OCI-M2 (cell line): ENCODE results near the gene RHEB.

Experiments
- DNase-seq: peaks from one replicate; lab custom pipeline; 2025; ENCODE audit not compliant: unreplicated experiment; lab: John Stamatoyannopoulos, UW

The RHEB gene

DNA sequence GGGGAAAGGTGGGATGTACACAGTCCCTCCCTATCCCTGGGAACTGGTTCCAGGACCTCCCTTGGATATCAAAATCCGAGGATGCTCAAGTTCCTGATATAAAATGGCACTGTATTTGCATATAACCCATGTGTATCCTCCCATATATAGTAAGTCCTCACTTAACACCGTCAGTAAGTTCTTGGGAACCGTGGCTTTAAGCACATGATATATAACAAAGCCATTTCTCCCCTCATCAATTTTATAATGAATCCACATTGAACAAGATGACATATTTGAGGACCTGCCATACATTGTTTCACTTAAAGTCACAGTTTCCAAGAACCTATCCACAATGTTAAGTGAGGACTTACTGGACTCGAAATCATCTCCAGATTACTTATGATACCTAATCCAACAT, 85.1 kb downstream of the RHEB start:
- DNase-seq, result no peak

DNA sequence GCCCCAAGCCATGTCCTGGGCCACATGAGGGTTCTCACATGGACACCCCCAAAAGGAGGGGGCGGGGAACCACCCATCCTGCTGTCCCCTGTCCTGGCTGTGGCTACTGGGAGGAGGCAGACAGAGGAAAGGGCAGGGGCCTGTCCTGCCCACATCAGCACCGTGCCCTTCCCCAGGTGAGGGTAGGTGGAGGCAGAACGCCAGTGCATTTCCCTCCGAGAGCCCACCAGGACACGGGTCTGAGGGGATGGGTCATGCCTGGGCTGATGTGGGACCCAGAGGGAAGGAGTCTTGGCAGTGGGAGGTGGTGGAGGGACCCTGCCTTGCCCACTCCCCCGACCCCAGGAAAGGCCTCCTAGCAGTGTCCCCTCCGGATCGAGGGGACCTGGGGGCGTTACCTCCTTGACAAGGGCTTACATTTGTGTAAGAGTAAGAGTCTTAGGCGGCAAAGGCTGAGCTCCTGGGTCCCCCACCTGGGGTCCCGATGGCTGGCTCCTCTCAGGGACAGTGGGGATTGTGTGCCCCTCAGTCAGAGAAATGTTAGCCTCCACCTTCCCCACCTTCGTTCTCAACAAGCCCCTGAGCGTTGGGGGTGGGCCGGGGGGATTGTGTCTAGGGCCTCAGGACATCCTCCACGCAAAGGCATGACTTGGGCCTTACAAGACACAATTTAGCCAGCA, 85.8 kb downstream of the RHEB start:
- DNase-seq, result no peak

GRCh38 chr7:151432658-151433521, 86.8 kb downstream of the RHEB start:
- no peak for DNase-seq

GRCh38 chr7:151431768-151432311, 87.9 kb downstream of the RHEB start:
- DNase-seq, result no peak

DNA sequence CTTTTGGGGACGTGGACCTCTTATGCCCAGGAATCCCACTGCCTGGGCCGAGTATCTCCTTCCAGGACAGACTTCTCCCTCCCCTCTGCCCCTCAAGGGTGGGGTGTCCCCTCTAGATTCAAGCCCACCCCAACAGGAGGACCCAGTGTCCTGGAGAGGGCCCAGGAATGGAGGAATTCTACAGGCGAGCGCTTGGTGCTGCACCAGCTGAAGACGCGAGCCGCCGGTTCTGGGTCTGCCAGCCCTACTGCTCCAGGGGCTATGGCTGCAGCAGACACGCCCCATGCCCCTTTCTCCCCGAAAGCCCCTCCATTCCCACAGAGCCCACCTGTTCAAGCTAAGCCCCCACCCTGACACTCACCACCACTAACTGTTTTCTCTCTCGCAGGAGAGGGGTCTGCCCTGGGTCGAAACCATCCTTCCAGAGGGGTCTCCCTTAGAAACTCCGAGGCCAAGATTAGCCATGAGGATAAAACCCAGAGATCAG, 88.4 kb downstream of the RHEB start:
- DNase-seq, result no peak

DNA sequence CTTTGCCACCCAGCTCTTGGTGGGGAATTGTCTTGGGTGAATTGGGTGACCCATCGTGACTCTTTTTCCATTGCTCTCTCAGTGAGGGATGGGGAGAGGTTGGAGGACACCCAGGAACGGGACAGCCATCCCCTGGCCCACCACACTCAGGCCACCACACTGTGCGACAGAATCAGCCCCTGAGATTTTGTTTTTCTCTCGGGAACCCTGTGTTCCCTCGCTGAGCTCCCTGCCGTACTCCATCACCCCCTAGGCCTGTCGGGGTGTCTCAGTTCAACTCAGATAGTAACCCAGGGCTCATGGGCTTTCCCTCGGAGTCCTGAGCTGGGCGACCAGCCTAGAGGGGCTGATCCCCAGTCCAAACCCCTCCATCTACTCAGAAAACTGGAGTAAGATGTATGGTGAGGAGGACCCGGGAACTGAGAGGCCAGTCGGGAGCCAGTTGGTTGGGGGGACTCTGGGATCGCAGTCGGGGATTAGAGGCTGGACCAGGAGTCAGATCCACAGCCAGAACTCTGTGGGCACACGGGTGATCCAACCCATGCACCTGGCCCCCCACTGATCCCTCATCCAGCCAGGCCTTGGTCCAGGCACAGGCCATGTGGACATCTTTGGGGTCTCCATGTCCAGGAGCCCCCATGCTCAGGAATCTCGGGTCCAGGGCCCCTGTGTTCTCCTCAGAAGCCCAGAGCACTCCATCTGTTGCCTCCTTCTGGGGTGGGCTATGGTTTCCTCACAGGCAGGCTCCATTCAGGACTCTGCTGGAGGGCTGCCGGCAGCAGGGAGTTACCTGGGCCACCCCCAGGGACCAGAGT, 89.1 kb downstream of the RHEB start:
- DNase-seq, result no peak

DNA sequence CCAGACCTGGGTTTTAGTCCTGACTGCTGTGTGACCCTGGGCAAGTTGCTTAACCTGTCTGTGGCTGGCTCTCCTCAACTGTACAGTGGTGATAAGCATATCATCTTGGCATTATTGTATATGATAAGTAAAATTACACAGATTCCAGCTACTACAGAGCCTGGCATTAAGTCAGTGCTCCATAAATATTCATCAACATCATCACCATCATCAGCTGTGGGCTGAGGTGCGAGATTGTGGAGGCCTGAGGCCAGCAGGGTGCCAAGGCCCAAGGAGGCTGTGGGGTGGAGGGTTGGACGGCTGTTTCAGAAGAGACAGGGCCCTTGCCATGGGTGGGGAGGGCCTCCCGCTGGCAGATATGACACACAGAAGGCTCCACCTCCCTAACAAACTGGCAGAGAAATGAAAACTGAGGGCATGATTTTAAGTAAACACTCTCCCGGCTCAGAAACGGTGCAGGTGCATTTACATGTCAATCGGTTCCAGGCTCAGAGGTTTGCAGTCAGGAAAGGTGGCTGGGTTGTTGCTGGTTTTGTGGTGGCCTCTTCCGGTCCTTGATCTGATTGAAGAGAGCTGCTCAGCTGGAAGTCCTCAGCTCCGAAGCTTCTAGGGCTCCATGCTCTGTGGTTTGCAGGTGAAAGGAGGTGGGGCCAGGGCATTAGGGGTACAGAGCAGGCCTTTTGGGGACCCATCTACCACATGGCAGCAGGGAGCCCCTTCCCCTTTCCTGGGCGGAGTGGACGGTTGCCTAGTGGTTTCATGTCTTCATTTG, 89.9 kb downstream of the RHEB start:
- DNase-seq, result no peak

- no peak for DNase-seq
Observed at GRCh38 chr7:151429237-151429559, 90.5 kb downstream of the RHEB start.

DNA sequence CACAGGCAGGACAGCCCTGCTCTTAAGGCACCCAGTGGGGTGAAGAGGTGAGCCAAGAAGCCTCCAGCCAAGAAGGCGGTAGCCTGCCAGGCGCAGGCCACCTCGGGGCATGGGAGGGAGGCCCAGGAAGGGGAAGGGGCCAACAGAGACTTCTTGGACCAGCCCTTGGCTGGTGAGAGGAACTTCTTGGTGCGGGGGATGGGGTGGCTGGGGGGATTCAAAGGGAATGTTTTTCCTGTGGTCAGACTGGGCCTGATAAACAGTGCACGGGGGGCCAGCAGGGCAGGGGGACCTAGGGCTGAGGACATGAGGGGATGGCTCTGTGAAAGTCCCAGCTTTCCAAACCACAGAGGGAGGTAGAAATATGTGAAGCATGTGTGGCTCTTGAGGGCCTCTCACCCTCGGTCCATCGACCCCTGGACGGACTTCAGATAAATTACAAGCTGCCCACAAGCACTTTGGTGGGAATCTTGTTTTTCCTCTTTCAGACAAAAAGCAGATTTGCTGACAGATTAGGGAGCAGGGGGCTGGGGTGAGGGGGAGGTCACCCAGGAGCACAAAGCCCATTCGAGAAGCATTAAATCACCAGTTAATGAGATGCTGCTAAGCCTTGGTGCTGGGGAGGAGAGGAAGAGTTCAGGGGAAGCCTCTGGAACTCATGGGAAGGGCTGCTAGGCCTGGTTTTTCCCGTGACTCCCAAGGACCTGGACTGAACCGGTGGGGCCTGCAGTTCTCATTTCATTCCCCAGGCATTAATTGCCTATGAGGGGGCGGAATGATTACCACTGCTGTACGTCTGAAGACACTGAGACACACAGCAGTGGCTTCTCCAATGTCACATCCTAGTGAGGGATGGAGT, 91.1 kb downstream of the RHEB start:
- DNase-seq, result no peak

DNA sequence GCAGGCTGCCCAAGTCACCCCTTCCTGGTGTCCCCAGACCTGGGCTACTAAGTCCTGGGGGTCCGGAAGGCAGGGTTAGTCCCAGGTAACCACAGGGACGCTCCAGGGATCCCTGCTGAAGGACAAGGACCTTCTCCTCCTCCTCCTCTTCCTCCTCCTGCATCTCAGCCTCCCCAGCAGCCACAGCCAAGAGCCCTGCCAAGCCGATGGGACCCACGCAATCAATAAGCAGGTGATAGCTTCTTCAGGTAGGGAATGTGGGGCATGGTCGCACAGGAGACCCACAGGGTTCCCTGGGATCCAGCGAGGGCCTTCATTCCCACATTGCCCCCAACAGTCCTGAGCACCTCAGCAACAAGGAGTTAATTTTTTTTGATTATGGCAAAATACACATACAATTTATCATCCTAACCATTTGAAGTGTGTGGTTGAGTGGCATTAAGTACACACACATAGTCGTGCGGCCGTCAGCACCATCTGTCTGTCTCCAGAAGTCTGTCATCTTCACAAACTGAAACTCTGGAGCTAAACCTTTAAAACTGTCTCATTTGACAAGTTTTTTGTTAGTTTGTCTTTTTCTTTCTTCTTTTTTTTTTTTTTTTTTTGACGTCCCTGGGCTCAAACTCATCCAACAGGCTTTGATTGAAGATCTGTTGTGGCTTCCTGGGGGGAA, 91.9 kb downstream of the RHEB start:
- no peak for DNase-seq

GRCh38 chr7:151426904-151427704, 92.6 kb downstream of the RHEB start:
- DNase-seq, result no peak

GRCh38 chr7:151426441-151426903, 93.2 kb downstream of the RHEB start:
- no peak for DNase-seq

DNA sequence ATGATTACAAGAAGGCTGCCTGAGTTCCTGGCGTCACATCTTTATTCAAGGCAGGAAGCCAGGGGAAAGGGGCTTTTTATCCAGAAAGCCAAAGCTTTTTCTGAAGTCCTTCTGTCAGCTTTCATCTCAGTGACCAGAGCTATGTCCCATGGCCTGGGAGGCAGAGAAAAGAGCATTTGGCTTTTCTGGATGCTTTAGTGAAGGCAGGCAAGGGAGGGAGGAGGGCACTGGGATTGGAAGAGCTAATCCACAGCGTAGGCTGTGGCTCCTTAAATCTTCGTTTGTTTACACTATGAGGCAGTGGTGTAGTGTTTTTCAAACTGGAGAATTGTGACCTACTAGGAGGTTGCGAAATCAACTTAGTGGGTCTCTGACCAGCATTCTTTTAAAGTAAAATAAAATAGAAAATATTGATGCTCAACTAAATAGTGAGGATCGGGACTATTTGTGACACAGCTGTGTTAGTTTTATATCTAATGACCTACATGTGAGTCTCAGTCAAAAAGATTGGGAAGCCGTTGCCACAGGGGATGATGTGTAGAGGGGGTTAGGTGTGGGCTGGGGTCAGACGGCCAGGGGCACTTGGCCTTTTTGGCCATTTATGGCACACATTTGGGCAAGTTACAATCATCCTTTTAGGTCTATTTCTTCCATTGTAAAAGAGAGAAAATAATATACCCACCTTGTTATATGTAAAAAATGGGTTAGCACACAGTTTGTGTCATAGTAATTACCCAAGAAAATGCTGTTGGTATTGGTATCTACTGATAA, 93.8 kb downstream of the RHEB start:
- DNase-seq, result no peak

GRCh38 chr7:151424799-151425198, 94.9 kb downstream of the RHEB start:
- no peak for DNase-seq

DNA sequence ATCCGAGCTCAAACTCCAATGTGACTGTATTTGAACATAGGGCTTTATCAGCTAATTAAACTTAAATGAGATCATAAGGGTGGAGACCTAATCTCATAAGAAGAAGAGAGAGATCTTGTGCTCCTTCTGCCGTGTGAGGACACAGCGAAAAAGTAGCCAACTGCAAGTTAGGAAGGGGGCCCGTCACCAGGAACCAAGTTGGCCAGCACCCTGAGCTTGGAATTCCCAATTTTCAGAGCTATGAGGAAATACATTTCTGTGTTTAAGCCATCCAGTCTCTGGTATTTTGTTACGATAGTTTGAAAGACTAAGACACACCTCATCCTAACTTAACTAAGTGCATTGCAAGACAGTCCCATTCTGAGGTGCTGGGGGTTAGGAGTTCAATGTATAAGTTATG, 95.8 kb downstream of the RHEB start:
- no peak for DNase-seq

- no peak for DNase-seq
Observed at GRCh38 chr7:151423226-151423625, 96.5 kb downstream of the RHEB start.

DNA sequence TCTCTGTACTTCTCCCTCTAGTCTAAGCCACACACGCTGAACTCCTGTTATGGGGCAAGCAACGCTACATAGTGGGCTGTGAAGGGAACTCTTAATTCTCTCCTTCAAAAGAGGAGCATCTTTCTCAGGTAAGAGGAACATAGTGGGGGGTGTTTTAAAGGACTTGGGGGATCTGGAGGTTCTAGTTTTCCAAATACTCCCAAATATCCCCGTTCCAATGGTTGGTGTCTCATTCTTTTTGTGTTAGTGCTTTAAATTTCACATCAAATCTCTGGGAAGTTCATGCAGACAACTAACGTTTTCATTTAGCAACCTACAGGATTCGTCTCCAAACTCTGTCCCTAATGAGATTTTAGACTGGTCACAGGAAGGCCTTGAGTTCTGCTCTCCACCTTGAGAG, 97.5 kb downstream of the RHEB start:
- DNase-seq, result no peak
